Left ventricle myocardium superior (tissue), 1 donor: ENCODE measurements around the gene CARD16. TPM values are rescaled to one million over a fixed set of nuclear protein-coding genes. Genes with fewer than 3 reads are reported as not detected.
A peak's percentile ranks its signal among the peaks of the same experiment; 100 is the strongest.
"Not testable (repeated sequence)": the region's sequence is repeated elsewhere in the genome, so short reads cannot be mapped to it uniquely, and the experiment has no call there.

Source experiments
- ATAC-seq: fragments of 200-7000 bp; cut with Tn5 transposase; one replicate; pipeline ENCODE4 v1.9.1; 2020; ENCODE audit warnings: mild to moderate bottlenecking, moderate library complexity
- DNase-seq: peaks from one replicate; pipeline ENCODE4 v3.0.0-alpha.2; 2020
- intact Hi-C: fragments of 100-400 bp; cut with micrococcal nuclease; formaldehyde crosslinking; loops from one replicate; pipeline ENCODE4 v1.11.0; 2022
- total RNA-seq: library from RNA; stranded (reverse); fragmentation: NEBNext Ultra II Directional; extraction: Animal tissue kit (Norgen Biotek cat#: 25700); gene quantifications from one replicate; pipeline ENCODE4 v1.2.1, GENCODE V29; 2021
- donor health status: DM: no; HTN: yes; CAD: no; lungs with severe emphysema.

The CARD16 gene
- total RNA-seq, 1 donor from 2014 or later, result 10.9 TPM

- intact Hi-C loops, result no loop called here
- ATAC-seq, result no peak
- no peak for DNase-seq
Observed at GRCh38 chr11:105054723-105055493, 9.8 kb upstream of the CARD16 start.

GRCh38 chr11:105052487-105052886 is 7.4 kb upstream of the CARD16 start:
- no peak for ATAC-seq
- DNase-seq, result no peak
- intact Hi-C loops, result no loop called here

- ATAC-seq (no peak), DNase-seq (no peak)
- intact Hi-C loops, result no loop called here
Observed at GRCh38 chr11:105051559-105051958, 6.4 kb upstream of the CARD16 start.

GRCh38 chr11:105049481-105049880 is 4.3 kb upstream of the CARD16 start:
- intact Hi-C loops, result no loop called here
- no peak for DNase-seq
- ATAC-seq, result no peak

GRCh38 chr11:105046898-105047579 is 1.9 kb upstream of the CARD16 start:
- ATAC-seq (peak; percentile 52), DNase-seq (no peak)
- intact Hi-C loops, result no loop called here

GRCh38 chr11:105045676-105046296 is 651 bp upstream of the CARD16 start:
- peak; percentile 59 for ATAC-seq

GRCh38 chr11:105042178-105042577 is 3.0 kb downstream of the CARD16 start:
- DNase-seq (no peak), ATAC-seq (no peak)
- intact Hi-C loops, result no loop called here

More at GRCh38 chr11:105045676-105046296, 651 bp upstream of the CARD16 start:
- intact Hi-C loops, result no loop called here
- no peak for DNase-seq

- DNase-seq, result no peak
- intact Hi-C loops, result no loop called here
- ATAC-seq, result no peak
Observed at GRCh38 chr11:105040703-105041102, 4.4 kb downstream of the CARD16 start.

GRCh38 chr11:105034813-105035620 is 10.1 kb downstream of the CARD16 start, which contains the start of gene CASP1:
Gene CASP1, minus strand, starts transcription at chr11:105035144. Its CDS starts 31 bp downstream, at chr11:105035113.
- intact Hi-C loops, result no loop called here
- peak; percentile 93 for ATAC-seq
- no peak for DNase-seq

GRCh38 chr11:105034388-105034787 is 10.7 kb downstream of the CARD16 start:
- DNase-seq, intact Hi-C loops: not testable (repeated sequence)
- ATAC-seq, result peak; percentile 52

GRCh38 chr11:105033781-105034180 is 11.4 kb downstream of the CARD16 start:
- intact Hi-C loops, result no loop called here
- ATAC-seq (no peak), DNase-seq (no peak)

- intact Hi-C loops, result no loop called here
- DNase-seq (no peak), ATAC-seq (peak; percentile 10)
Observed at GRCh38 chr11:105033343-105033742, 11.8 kb downstream of the CARD16 start.

GRCh38 chr11:105032495-105032894 is 12.6 kb downstream of the CARD16 start:
- DNase-seq (no peak), ATAC-seq (no peak)
- intact Hi-C loops, result no loop called here

- DNase-seq (no peak), ATAC-seq (no peak)
- intact Hi-C loops, result no loop called here
Observed at GRCh38 chr11:105027678-105028077, 17.5 kb downstream of the CARD16 start.

GRCh38 chr11:105024394-105024793 is 20.7 kb downstream of the CARD16 start:
- ATAC-seq (no peak), DNase-seq (no peak)
- intact Hi-C loops, result no loop called here

GRCh38 chr11:105023003-105023402 is 22.1 kb downstream of the CARD16 start, which contains the start of gene CASP5:
Gene CASP5, minus strand, starts transcription at chr11:105023168. Its CDS starts 32 bp downstream, at chr11:105023136.
- ATAC-seq (peak; percentile 53), DNase-seq (no peak)
- intact Hi-C loops, result no loop called here

GRCh38 chr11:105022527-105022926 is 22.6 kb downstream of the CARD16 start:
- intact Hi-C loops, result no loop called here
- DNase-seq (no peak), ATAC-seq (no peak)

- no peak for DNase-seq
- no peak for ATAC-seq
- intact Hi-C loops, result no loop called here
Observed at GRCh38 chr11:105007463-105007862, 37.7 kb downstream of the CARD16 start.

- no peak for DNase-seq
- ATAC-seq, result no peak
- intact Hi-C loops, result no loop called here
Observed at GRCh38 chr11:105005451-105005845, 39.7 kb downstream of the CARD16 start.
